ENCODE data around the gene VENTX. TPM values are rescaled to one million over a fixed set of nuclear protein-coding genes. Genes with fewer than 3 reads are reported as not detected.

The VENTX gene
- total RNA-seq, 1 donor from 2014 or later = not detected

DNA sequence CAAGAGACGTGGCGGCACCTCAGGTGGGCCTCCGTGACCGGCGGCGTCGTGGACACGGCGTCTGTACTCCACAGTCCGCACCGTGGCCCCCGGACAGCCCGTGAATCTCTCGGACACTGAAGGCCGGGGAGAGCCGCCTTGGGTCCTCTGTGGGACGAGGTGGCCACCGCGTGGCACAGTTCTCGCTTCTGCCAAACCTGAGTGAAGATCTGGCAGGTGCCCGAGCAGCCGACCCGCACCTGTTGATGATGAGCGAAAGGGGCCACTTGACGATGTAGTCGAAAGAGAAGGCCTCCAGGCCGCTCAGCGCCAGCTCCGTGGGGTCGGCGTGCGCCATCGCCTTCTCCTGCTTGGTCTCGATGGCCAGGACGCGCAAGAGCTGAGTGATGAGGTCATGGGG, 47.6 kb downstream of the VENTX start:
- Histone ChIP-seq H3K4me3 (ENCODE audit: low read depth, low read length) (no peak overlapping the region), H3K36me3 (ENCODE audit: control insufficient read depth, insufficient read depth, low read length) (peaks cover 45% of the 10 kb centered on the region), H3K27me3 (ENCODE audit: control insufficient read depth, insufficient read depth, low read length) (no peaks in the 10 kb centered on the region)
- no peak for FAIRE-seq
- TF ChIP-seq CTCF (IDR thresholded peaks at IDR 0.05; ENCODE audit: insufficient read depth, low read length, severe bottlenecking) = no peak
- no peak for DNase-seq (ENCODE audit: low read depth)

- Histone ChIP-seq H3K36me3 (ENCODE audit: control insufficient read depth, insufficient read depth, low read length) (peaks cover 44% of the 10 kb centered on the region), H3K4me3 (ENCODE audit: low read depth, low read length) (no peak overlapping the region), H3K27me3 (ENCODE audit: control insufficient read depth, insufficient read depth, low read length) (no peaks in the 10 kb centered on the region)
- FAIRE-seq = no peak
- TF ChIP-seq CTCF (IDR thresholded peaks at IDR 0.05; ENCODE audit: insufficient read depth, low read length, severe bottlenecking) = no peak
- no peak for DNase-seq (ENCODE audit: low read depth)
Observed at GRCh38 chr10:133286366-133286765, 48.7 kb downstream of the VENTX start.

- DNase-seq (ENCODE audit: low read depth) (no peak), FAIRE-seq (no peak)
- Histone ChIP-seq H3K36me3 (ENCODE audit: control insufficient read depth, insufficient read depth, low read length) (peaks cover 43% of the 10 kb centered on the region), H3K4me3 (ENCODE audit: low read depth, low read length) (no peak overlapping the region), H3K27me3 (ENCODE audit: control insufficient read depth, insufficient read depth, low read length) (no peaks in the 10 kb centered on the region)
- TF ChIP-seq CTCF (IDR thresholded peaks at IDR 0.05; ENCODE audit: insufficient read depth, low read length, severe bottlenecking) = no peak
Observed at GRCh38 chr10:133287832-133288500, 50.3 kb downstream of the VENTX start.

- no peak for TF ChIP-seq CTCF (IDR thresholded peaks at IDR 0.05; ENCODE audit: insufficient read depth, low read length, severe bottlenecking)
- DNase-seq (ENCODE audit: low read depth) (no peak), FAIRE-seq (no peak)
- no peaks in the 10 kb centered on the region for H3K27me3 ChIP-seq (ENCODE audit: control insufficient read depth, insufficient read depth, low read length)
- no peak overlapping the region for H3K4me3 ChIP-seq (ENCODE audit: low read depth, low read length)
- peaks cover 31% of the 10 kb centered on the region for H3K36me3 ChIP-seq (ENCODE audit: control insufficient read depth, insufficient read depth, low read length)
Observed at GRCh38 chr10:133289761-133290160, 52.1 kb downstream of the VENTX start.

Other genes starting within 250 kb of the VENTX start
- not detected in 2 replicates for gene ADGRA1, start 149.9 kb upstream of the VENTX start, total RNA-seq
- gene KNDC1, start 77.6 kb upstream of the VENTX start, total RNA-seq = under 0.01 TPM in 2 replicates
- not detected in 2 replicates for gene UTF1, start 7.6 kb upstream of the VENTX start, total RNA-seq
- gene ADAM8, start 39.0 kb downstream of the VENTX start, total RNA-seq = 34.2 and 41.6 TPM in 2 replicates
- gene TUBGCP2, start 71.0 kb downstream of the VENTX start, total RNA-seq = 42.4 and 43.3 TPM in 2 replicates
- 16.4 and 23.2 TPM in 2 replicates for gene ZNF511, start 71.1 kb downstream of the VENTX start, total RNA-seq
- not detected in 2 replicates for gene CALY, start 99.0 kb downstream of the VENTX start, total RNA-seq
- gene PRAP1, start 109.5 kb downstream of the VENTX start, total RNA-seq = not detected in 2 replicates
- 16.8 and 23.2 TPM in 2 replicates for gene FUOM, start 120.2 kb downstream of the VENTX start, total RNA-seq
- gene ECHS1, start 135.5 kb downstream of the VENTX start, total RNA-seq = 44.8 and 49.0 TPM in 2 replicates
- 5.0 and 9.6 TPM in 2 replicates for gene PAOX, start 141.4 kb downstream of the VENTX start, total RNA-seq
- 20.5 and 32.6 TPM in 2 replicates for gene MTG1, start 156.3 kb downstream of the VENTX start, total RNA-seq
- not detected in 2 replicates for gene SPRN, start 186.8 kb downstream of the VENTX start, total RNA-seq
- gene SCART1, start 216.1 kb downstream of the VENTX start, total RNA-seq = 1.0 and 1.1 TPM in 2 replicates